Heart right ventricle (tissue), 16 donors: ENCODE results near the gene KIF7. TPM values are rescaled to one million over a fixed set of nuclear protein-coding genes. Genes with fewer than 3 reads are reported as not detected.
"Not testable (repeated sequence)": the region's sequence is repeated elsewhere in the genome, so short reads cannot be mapped to it uniquely, and the experiment has no call there.

Experiments
- ATAC-seq, 8 donors: fragments of 200-7000 bp; cut with Tn5 transposase; one replicate each; pipeline ENCODE4 v1.9.1; 2020; ENCODE audit warnings: mild to moderate bottlenecking in 8 of 8, moderate library complexity in 8 of 8, moderate number of reproducible peaks in 1 of 8
- DNase-seq, 2 donors: peaks; one replicate each; pipeline ENCODE4 v3.0.0-alpha.2; 2020
- H3K27ac ChIP-seq, 10 donors: fragments of 200-600 bp; sonication (generic) in 2 of 10; one replicate each; pipeline versions ENCODE4 v1.5.0 to v1.8.0; 2020 to 2022; ENCODE audit warnings: mild to moderate bottlenecking in 3 of 10
- H3K27me3 ChIP-seq, 7 donors: fragments of 200-600 bp; one replicate each; pipeline ENCODE4 v1.8.0; 2021 to 2022; ENCODE audit warnings: mild to moderate bottlenecking in 2 of 7
- H3K36me3 ChIP-seq, 9 donors: fragments of 200-600 bp; sonication (generic) in 1 of 9; one replicate each; pipeline versions ENCODE4 v1.5.0 to v1.8.0; 2020 to 2022; ENCODE audit warnings: mild to moderate bottlenecking in 2 of 9
- H3K4me1 ChIP-seq, 9 donors: fragments of 200-600 bp; sonication (generic) in 1 of 9; one replicate each; pipeline versions ENCODE4 v1.5.0 to v1.8.0; 2020 to 2022; ENCODE audit warnings: mild to moderate bottlenecking in 4 of 9
- H3K4me3 ChIP-seq, 10 donors: fragments of 200-600 bp; sonication (generic) in 2 of 10; one replicate each; pipeline versions ENCODE4 v1.5.0 to v1.8.0; 2020 to 2022; ENCODE audit warnings: mild to moderate bottlenecking in 7 of 10, moderate library complexity in 2 of 10
- H3K9me3 ChIP-seq, 11 donors: fragments of 200-600 bp in 10 of 11; sonication (generic) in 2 of 11; one replicate each; pipeline versions ENCODE4 v1.5.0 to v1.8.0; 2013 to 2022; ENCODE audit warnings: mild to moderate bottlenecking in 2 of 11, control low read depth in 1 of 11, moderate library complexity in 1 of 11
- WGBS, 2 donors: extraction: QIAGEN DNeasy Blood & Tissue Kit; methylation state at CpG; one replicate each; pipeline ENCODE4 v1.1.7; 2013; ENCODE audit warnings: inconsistent platforms in 1 of 2; 5-methylcytosine and 5-hydroxymethylcytosine counted together
- intact Hi-C, 10 donors: fragments of 100-400 bp; cut with DNase I; formaldehyde crosslinking; loops; one replicate each; pipeline versions ENCODE4 v1.11.1 to v1.14.2; 2022
- polyA plus RNA-seq, 2 donors: library from polyadenylated mRNA; stranded (reverse); fragments of 200-250 nt; gene quantifications; one replicate each; pipeline ENCODE4 v1.2.3, GENCODE V29; 2013
- total RNA-seq, 10 donors: library from RNA; stranded (reverse); fragmentation: NEBNext Ultra II Directional in 3 of 10; extraction: Animal tissue kit (Norgen Biotek cat#: 25700) in 3 of 10; gene quantifications; one replicate each; pipeline versions ENCODE4 v1.2.1 to v1.2.4, GENCODE V29; 2021 to 2023
- TF ChIP-seq, protein P1 (sequence below), 9 donors: fragments of 200-600 bp; sonication (generic) in 2 of 9; IDR thresholded peaks; one replicate each; pipeline versions ENCODE4 v1.5.0 to v1.8.0; 2021 to 2022; ENCODE audit warnings: antibody characterized with exemption in 9 of 9, mild to moderate bottlenecking in 5 of 9, moderate library complexity in 1 of 9
- donor health status: Arrhythmogenic right ventricular cardiomyopathy.
- donor health status: ischemic (EF 13 %, LVEDD 7.1; RV severe dilation, severe dysfunction).
- donor health status: healthy with polysubstance abuse.
- donor health status: DM: no; HTN: yes; CAD: no.
- donor health status: DM: no; HTN: no; CAD: no.
- donor health status: ischemic (EF 25% LVEDD 6.9; RV normal size, moderate dysfunction).
- donor health status: ischemic (EF 25% LVEDD 5.7; RV mildly dilated, moderate dysfunction).
- donor health status: healthy.
- donor health status: DM: yes; HTN: yes; CAD: no.
- donor health status: Ischemic cardiomyopathy.
- donor health status: ischemic (EF 35%, LVEDD 5.7; RV mildly dilated, moderate dysfunction).
- donor health status: nonischemic (EF 11% LVEDD 7.7; RV severe dilation, severe dysfunction).
- donor health status: DM: yes; HTN: yes; CAD: no.
- donor health status: PGD.
- donor health status: ischemic (EF 29% LVEDD 5.4; RV normal size, mild dysfunction).
- donor health status: nonischemic (EF 23%, LVEDD 6.1; RV moderate dilation, normal function).

Gene KIF7
- total and polyA plus RNA-seq, 12 donors, result 1.5 to 4.7 (median 3.1) TPM

DNA sequence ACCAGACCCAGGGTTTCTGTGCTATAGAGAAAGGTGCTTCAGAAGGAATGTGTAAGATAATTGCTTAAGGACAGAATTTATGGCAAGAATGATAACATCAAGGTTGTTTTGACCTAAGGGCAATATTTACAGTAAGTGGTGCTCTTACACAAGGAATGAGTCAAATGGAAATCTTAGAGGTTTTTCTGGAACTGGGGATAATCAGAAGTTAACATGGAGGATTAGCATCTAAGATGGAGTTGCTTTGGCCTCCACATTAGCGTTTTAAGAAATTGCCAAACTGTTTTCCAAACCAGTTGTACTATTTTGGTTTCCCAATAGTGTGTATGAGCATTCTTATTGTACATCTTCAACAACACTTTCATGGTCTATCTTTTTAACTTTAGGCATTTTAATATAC lies 38.4 kb upstream of the KIF7 start:
- Histone ChIP-seq H3K9me3 (no peaks in the 10 kb centered on the region), H3K4me1 (peaks cover 0 to 13% (median 10%) of the 10 kb centered on the region in 9 donors), H3K36me3 (no peaks in the 10 kb centered on the region), H3K4me3 (no peak overlapping the region), H3K27ac (no peak overlapping the region), H3K27me3 (no peaks in the 10 kb centered on the region)
- 87 to 91% methylated on average over 1 of the region's 1 CpG for WGBS, 2 donors
- ATAC-seq (no peak), DNase-seq (no peak)
- TF ChIP-seq, protein P1, sequence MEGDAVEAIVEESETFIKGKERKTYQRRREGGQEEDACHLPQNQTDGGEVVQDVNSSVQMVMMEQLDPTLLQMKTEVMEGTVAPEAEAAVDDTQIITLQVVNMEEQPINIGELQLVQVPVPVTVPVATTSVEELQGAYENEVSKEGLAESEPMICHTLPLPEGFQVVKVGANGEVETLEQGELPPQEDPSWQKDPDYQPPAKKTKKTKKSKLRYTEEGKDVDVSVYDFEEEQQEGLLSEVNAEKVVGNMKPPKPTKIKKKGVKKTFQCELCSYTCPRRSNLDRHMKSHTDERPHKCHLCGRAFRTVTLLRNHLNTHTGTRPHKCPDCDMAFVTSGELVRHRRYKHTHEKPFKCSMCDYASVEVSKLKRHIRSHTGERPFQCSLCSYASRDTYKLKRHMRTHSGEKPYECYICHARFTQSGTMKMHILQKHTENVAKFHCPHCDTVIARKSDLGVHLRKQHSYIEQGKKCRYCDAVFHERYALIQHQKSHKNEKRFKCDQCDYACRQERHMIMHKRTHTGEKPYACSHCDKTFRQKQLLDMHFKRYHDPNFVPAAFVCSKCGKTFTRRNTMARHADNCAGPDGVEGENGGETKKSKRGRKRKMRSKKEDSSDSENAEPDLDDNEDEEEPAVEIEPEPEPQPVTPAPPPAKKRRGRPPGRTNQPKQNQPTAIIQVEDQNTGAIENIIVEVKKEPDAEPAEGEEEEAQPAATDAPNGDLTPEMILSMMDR (IDR thresholded peaks at IDR 0.05), result no peak
- intact Hi-C loops, result loop anchor here in 2 of 10 donors (2.0 to 10.0 kb wide), 2 partner anchors 45 to 49 kb away; no protein-coding TSS in a partner anchor

DNA sequence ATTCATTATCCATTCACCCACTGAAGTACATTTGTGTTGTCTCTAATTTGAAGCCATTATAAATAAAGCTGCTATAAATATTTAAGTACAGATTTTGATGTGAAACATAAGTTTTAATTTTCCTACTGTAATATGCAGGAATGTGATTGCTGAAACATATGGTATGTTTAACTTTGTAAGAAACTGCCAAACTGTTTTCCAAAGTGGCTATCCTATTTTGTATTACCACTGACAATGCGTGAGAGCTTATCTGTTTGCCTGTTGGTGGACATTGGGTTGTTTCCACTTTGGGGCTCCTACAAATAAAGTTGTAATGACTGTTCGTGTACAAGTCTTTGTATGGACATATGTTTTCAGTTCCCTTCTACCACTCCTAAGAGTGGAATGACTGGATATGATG lies 37.8 kb upstream of the KIF7 start:
- Histone ChIP-seq H3K27me3 (no peaks in the 10 kb centered on the region), H3K4me1 (peaks cover 0 to 13% (median 10%) of the 10 kb centered on the region in 9 donors), H3K27ac (no peak overlapping the region), H3K36me3 (no peaks in the 10 kb centered on the region), H3K9me3 (no peaks in the 10 kb centered on the region), H3K4me3 (no peak overlapping the region)
- no peak for ATAC-seq
- intact Hi-C loops, result loop anchor here in 2 of 10 donors (2.0 to 10.0 kb wide), 2 partner anchors 46 to 48 kb away; no protein-coding TSS in a partner anchor
- WGBS, 2 donors, result 60 to 71% methylated on average over 2 of the region's 2 CpGs
- no peak for DNase-seq
- TF ChIP-seq, protein P1 (IDR thresholded peaks at IDR 0.05), result no peak

DNA sequence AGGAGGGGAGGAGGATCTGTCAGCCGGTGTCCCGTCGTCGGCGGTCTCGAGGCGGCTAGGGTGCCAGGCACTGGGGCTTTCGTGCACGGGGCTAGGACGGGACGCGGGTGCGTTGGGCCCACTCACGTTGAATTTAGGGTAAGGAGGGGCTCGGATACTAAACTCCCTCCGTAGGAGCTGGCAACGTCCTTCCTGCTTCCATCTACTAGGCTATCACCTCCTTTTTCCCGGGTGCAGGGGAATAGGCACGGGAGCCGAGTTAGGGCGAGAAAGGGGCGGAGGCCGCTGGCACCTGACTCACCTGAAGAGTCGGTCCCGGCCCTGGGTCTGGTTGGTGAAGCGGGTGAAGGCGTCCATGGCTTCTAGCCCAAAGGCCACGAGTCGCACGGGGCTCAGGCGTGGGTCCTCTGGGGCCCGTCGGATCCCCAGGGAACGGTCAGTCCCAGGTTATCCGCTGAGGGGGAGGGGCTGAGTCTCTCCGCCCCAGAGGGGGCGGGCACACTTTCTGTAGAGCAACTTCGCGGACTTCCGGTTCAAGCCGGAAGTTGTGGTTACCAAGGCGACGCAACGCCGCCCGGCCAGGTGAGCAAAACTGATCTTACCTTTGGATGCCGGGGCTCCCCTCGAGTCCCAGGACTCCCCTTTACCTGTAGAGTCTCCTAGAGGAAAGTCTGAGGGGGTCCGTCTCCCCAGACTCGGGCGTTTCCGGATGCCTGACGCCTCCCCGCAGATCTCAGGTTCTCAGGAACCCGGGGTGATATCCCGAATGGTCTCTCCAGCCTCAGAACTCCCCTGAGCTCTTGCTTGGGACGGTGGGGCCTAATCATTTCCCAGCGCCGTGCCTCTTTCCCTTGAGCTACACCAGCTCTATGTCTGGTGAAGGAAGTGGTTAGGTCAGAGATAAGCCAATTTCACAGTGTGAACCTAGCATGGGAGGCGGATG lies 35.3 kb upstream of the KIF7 start, which contains the start of the genes PEX11A and WDR93:
Gene PEX11A, minus strand, starts transcription at position 479 of the 943 bp plus-strand sequence. Its CDS starts 122 bp downstream, at position 357.
Gene WDR93, plus strand, starts transcription at position 536 of the 943 bp plus-strand sequence. CDS start 10,936 bp downstream, outside the sequence.
- no peaks in the 10 kb centered on the region for H3K9me3 ChIP-seq
- peak within 1 kb of the TSS in 8 of 10 donors; percentile 41 to 78 (median 62) for H3K27ac ChIP-seq
- peak within 1 kb of the TSS; percentile 59 to 86 (median 70) for H3K4me3 ChIP-seq
- H3K27me3 ChIP-seq, result no peaks in the 10 kb centered on the region
- ATAC-seq (peak; percentile 85 to 98 (median 96)), DNase-seq (peak; percentile 77 to 79)
- peaks cover 0 to 8% (median 0%) of the 10 kb centered on the region in 9 donors for H3K36me3 ChIP-seq
- intact Hi-C loops, result loop anchor here in 1 of 10 donors (10.0 kb wide), 1 partner anchor 46 kb away; no protein-coding TSS in a partner anchor
- peaks cover 0 to 16% (median 10%) of the 10 kb centered on the region in 9 donors for H3K4me1 ChIP-seq
- 3 to 4% methylated on average over 59 to 60 of the region's 60 CpGs for WGBS, 2 donors
- TF ChIP-seq, protein P1 (IDR thresholded peaks at IDR 0.05), result no peak

DNA sequence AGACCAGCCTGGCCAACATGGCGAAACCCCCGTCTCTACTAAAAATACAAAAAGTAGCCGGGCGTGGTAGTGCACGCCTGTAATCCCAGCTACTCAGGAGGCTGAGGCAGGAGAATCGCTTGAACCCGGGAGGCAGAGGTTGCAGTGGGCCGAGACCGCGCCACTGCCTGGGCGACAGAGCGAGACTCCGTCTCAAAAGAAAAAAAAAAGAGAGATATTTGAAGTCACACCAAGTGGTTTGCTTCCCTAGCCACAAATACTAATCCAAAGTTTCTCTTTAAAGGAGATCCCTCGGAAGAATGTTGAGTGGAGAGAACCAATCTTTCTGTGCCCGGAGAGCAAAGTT lies 34.6 kb upstream of the KIF7 start:
- Histone ChIP-seq H3K27ac (peak overlapping the region in 7 of 10 donors; percentile 41 to 78 (median 64)), H3K4me1 (peaks cover 0 to 18% (median 10%) of the 10 kb centered on the region in 9 donors), H3K4me3 (peak overlapping the region; percentile 59 to 86 (median 70))
- H3K9me3 ChIP-seq, ATAC-seq, H3K36me3 ChIP-seq, DNase-seq, H3K27me3 ChIP-seq: not testable (repeated sequence)
- WGBS, 2 donors, result 60 to 68% methylated on average over 15 of the region's 15 CpGs
- intact Hi-C loops, result loop anchor here in 1 of 10 donors (10.0 kb wide), 1 partner anchor 45 kb away; no protein-coding TSS in a partner anchor
